PC-9 (cell line): ENCODE data around the gene TMEM242. TPM values are rescaled to one million over a fixed set of nuclear protein-coding genes. Genes with fewer than 3 reads are reported as not detected.

ENCODE experiments used
- BruUV-seq: library from RNA; stranded (reverse); fragments of 400-500 nt; replicated peaks from 2 replicates; lab custom pipeline; 2021; lab: Mats Ljungman, UMichigan
- CTCF ChIA-PET: fragments of 300-600 bp; sonication (Branson Sonifier 250); formaldehyde crosslinking; loops from one replicate; lab custom pipeline; 2022; ENCODE audit warnings: antibody characterized with exemption; lab: Charles Lee
- POLR2A ChIA-PET: fragments of 300-600 bp; sonication (Branson Sonifier 250); formaldehyde crosslinking; loops from one replicate; lab custom pipeline; 2022; ENCODE audit warnings: antibody characterized with exemption; ENCODE audit not compliant: unreplicated experiment; lab: Charles Lee
- DNase-seq, 2 experiments: peaks; one replicate each; pipeline versions ENCODE4 v3.0.0 to v3.0.0-alpha.2; 2015 to 2022; ENCODE audit warnings: mixed read lengths in 1 of 2
- H2AFZ ChIP-seq: fragments of 200-600 bp; sonication (generic); 2 replicates; pipeline ENCODE4 v1.8.1; 2017; ENCODE audit warnings: antibody characterized with exemption
- H3F3A ChIP-seq: fragments of 200-600 bp; sonication (generic); 2 replicates; pipeline ENCODE4 v1.8.1; 2017; ENCODE audit warnings: antibody characterized with exemption, mild to moderate bottlenecking, low read depth; ENCODE audit not compliant: insufficient read depth
- H3K27ac ChIP-seq: fragments of 200-600 bp; sonication (generic); 2 replicates; pipeline ENCODE4 v1.6.1; 2016; ENCODE audit warnings: mixed run types
- H3K27me3 ChIP-seq: fragments of 200-600 bp; sonication (generic); 2 replicates; pipeline ENCODE4 v1.6.1; 2016; ENCODE audit warnings: low read depth, mixed run types; ENCODE audit not compliant: insufficient read depth
- H3K36me3 ChIP-seq: fragments of 200-600 bp; sonication (generic); 2 replicates; pipeline ENCODE4 v1.6.1; 2016; ENCODE audit warnings: low read depth, mixed run types
- H3K4me1 ChIP-seq: fragments of 200-600 bp; sonication (generic); replicated peaks from 2 replicates; pipeline ENCODE4 v1.6.1; 2016; ENCODE audit warnings: mixed run types; ENCODE audit not compliant: insufficient read depth
- H3K4me2 ChIP-seq: fragments of 200-600 bp; sonication (generic); 2 replicates; pipeline ENCODE4 v1.6.1; 2017; ENCODE audit warnings: mixed run types
- H3K4me3 ChIP-seq: fragments of 200-600 bp; sonication (generic); 2 replicates; pipeline ENCODE4 v1.6.1; 2016; ENCODE audit warnings: mixed run types
- H3K79me2 ChIP-seq: fragments of 200-600 bp; sonication (generic); 2 replicates; pipeline ENCODE4 v1.6.1; 2017; ENCODE audit warnings: low read depth, mixed run types
- H3K9me2 ChIP-seq: fragments of 200-600 bp; sonication (generic); 2 replicates; pipeline ENCODE4 v1.8.1; 2017; ENCODE audit warnings: mild to moderate bottlenecking; ENCODE audit not compliant: insufficient read depth
- H3K9me3 ChIP-seq: fragments of 200-600 bp; sonication (generic); 2 replicates; pipeline ENCODE4 v1.8.1; 2016; ENCODE audit warnings: low read depth; ENCODE audit not compliant: insufficient read depth
- H4K20me1 ChIP-seq: fragments of 200-600 bp; sonication (generic); 2 replicates; pipeline ENCODE4 v1.8.1; 2017; ENCODE audit not compliant: insufficient read depth
- EZH2 ChIP-seq: fragments of 200-600 bp; sonication (generic); IDR thresholded peaks from 2 replicates; pipeline ENCODE4 v1.8.0; 2017; ENCODE audit warnings: antibody characterized with exemption, low read depth
- intact Hi-C: fragments of 100-400 bp; cut with micrococcal nuclease; formaldehyde crosslinking; loops from one replicate; pipeline ENCODE4 v1.10.0; 2022; ENCODE audit not compliant: unreplicated experiment
- total RNA-seq: library from RNA; stranded (reverse); gene quantifications from 2 replicates; pipeline ENCODE4 v1.2.3, GENCODE V29; 2021
- TF ChIP-seq, protein P1 (sequence below): fragments of 200-600 bp; sonication (generic); conservative IDR thresholded peaks from 2 replicates; pipeline ENCODE4 v1.6.1; 2017; ENCODE audit warnings: mixed run types, antibody characterized with exemption, mild to moderate bottlenecking, moderate library complexity

TMEM242 gene
- total RNA-seq, 1 experiment from 2014 or later: 8.1 TPM

DNA sequence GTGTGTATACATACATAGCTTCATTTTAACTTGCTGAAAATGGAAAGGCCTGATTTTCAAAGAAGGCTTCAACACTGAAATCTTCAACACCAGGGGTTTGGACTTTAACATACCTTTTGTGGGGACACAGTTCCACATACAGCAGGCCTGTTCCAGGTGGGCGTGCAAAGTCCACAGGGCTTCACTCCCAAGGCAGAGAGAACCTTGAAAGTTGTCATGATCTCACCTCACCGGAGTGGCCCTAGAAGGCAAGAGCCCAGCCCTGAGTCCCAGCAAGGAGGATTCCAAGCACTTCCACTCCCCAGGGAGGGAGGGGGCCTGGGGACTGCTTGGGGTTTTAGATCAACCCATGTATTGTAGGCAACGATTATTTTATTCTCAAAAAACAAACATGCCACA, 47.2 kb downstream of the TMEM242 start:
- no peaks in the 10 kb centered on the region for H3K4me1 ChIP-seq
- no peak for DNase-seq
- H3F3A ChIP-seq: no peaks in the 10 kb centered on the region
- CTCF ChIA-PET: no interaction called here
- no peaks in the 10 kb centered on the region for H3K9me3 ChIP-seq
- TF ChIP-seq EZH2: no peak
- TF ChIP-seq, protein P1, sequence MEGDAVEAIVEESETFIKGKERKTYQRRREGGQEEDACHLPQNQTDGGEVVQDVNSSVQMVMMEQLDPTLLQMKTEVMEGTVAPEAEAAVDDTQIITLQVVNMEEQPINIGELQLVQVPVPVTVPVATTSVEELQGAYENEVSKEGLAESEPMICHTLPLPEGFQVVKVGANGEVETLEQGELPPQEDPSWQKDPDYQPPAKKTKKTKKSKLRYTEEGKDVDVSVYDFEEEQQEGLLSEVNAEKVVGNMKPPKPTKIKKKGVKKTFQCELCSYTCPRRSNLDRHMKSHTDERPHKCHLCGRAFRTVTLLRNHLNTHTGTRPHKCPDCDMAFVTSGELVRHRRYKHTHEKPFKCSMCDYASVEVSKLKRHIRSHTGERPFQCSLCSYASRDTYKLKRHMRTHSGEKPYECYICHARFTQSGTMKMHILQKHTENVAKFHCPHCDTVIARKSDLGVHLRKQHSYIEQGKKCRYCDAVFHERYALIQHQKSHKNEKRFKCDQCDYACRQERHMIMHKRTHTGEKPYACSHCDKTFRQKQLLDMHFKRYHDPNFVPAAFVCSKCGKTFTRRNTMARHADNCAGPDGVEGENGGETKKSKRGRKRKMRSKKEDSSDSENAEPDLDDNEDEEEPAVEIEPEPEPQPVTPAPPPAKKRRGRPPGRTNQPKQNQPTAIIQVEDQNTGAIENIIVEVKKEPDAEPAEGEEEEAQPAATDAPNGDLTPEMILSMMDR: no peak
- H3K79me2 ChIP-seq: no peaks in the 10 kb centered on the region
- H3K27me3 ChIP-seq: no peaks in the 10 kb centered on the region
- no TSS peak for BruUV-seq
- no peak overlapping the region for H3K27ac ChIP-seq
- POLR2A ChIA-PET: no interaction called here
- no peak overlapping the region for H3K4me3 ChIP-seq
- no peak overlapping the region for H3K4me2 ChIP-seq
- no peaks in the 10 kb centered on the region for H3K9me2 ChIP-seq
- H3K36me3 ChIP-seq: no peaks in the 10 kb centered on the region
- intact Hi-C loops: loop anchor here (10.0 kb wide), 3 partner anchors 81 to 711 kb away; no protein-coding TSS in a partner anchor
- H2AFZ ChIP-seq: no peak overlapping the region
- no peaks in the 10 kb centered on the region for H4K20me1 ChIP-seq

DNA sequence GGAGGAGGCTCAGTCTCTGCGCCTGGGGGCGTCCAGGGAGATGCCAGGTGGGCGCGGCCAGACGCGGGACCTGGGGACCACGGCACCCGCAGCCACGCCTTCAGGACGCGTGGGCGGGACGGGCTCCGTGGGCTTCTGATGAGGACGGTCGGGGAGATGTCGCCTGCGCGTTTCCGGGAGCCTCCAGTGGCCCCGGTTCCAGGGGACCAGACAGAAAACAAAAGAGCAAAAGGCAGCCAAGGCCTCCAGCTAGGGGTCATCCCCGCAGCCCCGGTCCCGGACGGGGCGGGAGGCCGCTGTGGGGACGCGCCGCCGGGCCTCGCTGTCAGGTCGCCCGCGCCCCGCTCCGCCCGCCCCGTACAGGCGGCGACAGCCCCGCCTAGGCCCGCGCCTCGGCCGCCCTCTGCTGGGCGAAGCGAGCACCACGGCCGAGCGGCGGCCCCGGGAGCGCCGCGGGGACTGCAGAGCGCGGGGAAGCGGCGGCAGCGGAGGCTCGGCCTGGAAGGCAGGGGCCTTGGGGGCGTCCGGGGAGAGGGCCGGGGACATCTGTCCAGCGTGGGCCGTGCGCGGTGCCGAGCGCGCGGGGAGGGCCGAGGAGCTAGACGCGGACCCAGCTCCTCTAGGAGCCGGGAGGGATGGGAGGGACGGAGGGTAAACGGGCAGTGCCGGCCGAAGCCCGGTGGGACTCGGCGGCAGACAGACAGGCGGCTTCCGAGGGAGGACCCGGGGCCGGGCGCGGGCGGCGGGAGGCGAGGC, 48.7 kb downstream of the TMEM242 start:
- intact Hi-C loops: loop anchor here (10.0 kb wide), 3 partner anchors 80 to 710 kb away; no protein-coding TSS in a partner anchor
- no peaks in the 10 kb centered on the region for H3K36me3 ChIP-seq
- BruUV-seq: no TSS peak
- ChIA-PET POLR2A (no interaction called here), CTCF (interaction anchor here (0.6 kb wide), 1 partner anchor 46 kb away, joined by 3 read pairs; no protein-coding TSS in a partner anchor)
- peak overlapping the region; percentile 72 for H3K4me3 ChIP-seq
- H3K4me1 ChIP-seq: no peaks in the 10 kb centered on the region
- TF ChIP-seq EZH2: no peak
- TF ChIP-seq, protein P1: peak; percentile 39; the same call in 1 of the 2 replicates
- DNase-seq: peak in 1 of 2 experiments; percentile 75
- H3K27me3 ChIP-seq: no peaks in the 10 kb centered on the region
- peak overlapping the region; percentile 86 for H3K4me2 ChIP-seq
- H3K27ac ChIP-seq: no peak overlapping the region
- H3K9me3 ChIP-seq: no peaks in the 10 kb centered on the region
- H4K20me1 ChIP-seq: no peaks in the 10 kb centered on the region
- H3K9me2 ChIP-seq: no peaks in the 10 kb centered on the region
- H3K79me2 ChIP-seq: no peaks in the 10 kb centered on the region
- H3F3A ChIP-seq: no peaks in the 10 kb centered on the region
- H2AFZ ChIP-seq: peak overlapping the region; percentile 92

DNA sequence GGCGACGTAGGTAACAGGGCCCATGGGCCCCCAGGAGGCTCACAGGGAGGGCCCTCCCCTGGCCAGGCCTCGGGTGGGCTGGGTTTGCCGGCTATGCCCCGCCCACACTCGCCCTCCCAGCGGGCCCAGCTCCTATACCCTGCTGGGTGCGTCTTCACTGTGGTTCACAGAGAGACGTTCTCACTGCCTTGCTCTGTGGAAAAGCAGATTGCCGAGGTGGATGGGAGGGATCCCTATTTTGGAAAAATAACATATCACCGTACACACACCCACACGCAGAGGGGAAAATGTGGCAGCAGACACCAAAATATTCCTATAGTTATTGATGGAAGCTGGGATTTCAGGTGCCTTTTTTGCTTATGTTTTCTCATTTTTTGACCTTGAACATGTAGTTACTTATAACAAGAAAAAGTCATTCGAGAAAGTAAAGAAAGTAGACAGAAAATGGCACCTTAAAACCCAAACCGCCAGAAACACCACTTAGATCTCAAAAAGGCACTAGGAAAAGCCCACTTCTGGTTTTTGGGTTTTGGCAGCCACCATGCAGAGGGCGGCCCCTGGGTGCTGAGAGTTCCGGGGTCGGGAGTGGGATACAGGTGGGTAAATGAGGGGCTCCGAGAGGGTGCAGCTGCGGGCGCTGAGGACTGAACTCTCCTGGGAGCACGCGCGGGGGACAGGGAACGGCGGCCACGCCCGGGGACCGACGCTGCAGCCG, 49.4 kb downstream of the TMEM242 start:
- ChIA-PET POLR2A (no interaction called here), CTCF (interaction anchor here (0.6 kb wide), 2 partner anchors 45 to 686 kb away, joined by 3 to 5 read pairs; no protein-coding TSS in a partner anchor)
- Histone ChIP-seq H3K4me1 (no peaks in the 10 kb centered on the region), H3K27me3 (no peaks in the 10 kb centered on the region), H3K4me3 (peak overlapping the region; percentile 72), H3K9me3 (no peaks in the 10 kb centered on the region), H2AFZ (peak overlapping the region; percentile 92), H3F3A (no peaks in the 10 kb centered on the region), H3K27ac (no peak overlapping the region), H4K20me1 (no peaks in the 10 kb centered on the region), H3K79me2 (no peaks in the 10 kb centered on the region), H3K4me2 (peak overlapping the region; percentile 86), H3K36me3 (no peaks in the 10 kb centered on the region), H3K9me2 (no peaks in the 10 kb centered on the region)
- intact Hi-C loops: loop anchor here (10.0 kb wide), 3 partner anchors 79 to 709 kb away; no protein-coding TSS in a partner anchor
- peak in 1 of 2 experiments; percentile 18 for DNase-seq
- BruUV-seq: no TSS peak
- no peak for TF ChIP-seq EZH2
- TF ChIP-seq, protein P1: no peak
